ENCODE results near the gene SYNPO2.
"Not testable (repeated sequence)": the region's sequence is repeated elsewhere in the genome, so short reads cannot be mapped to it uniquely, and the experiment has no call there.

The SYNPO2 gene

GRCh38 chr4:119038116-119038841, 149.6 kb downstream of the SYNPO2 start:
- no peak for DNase-seq

DNA sequence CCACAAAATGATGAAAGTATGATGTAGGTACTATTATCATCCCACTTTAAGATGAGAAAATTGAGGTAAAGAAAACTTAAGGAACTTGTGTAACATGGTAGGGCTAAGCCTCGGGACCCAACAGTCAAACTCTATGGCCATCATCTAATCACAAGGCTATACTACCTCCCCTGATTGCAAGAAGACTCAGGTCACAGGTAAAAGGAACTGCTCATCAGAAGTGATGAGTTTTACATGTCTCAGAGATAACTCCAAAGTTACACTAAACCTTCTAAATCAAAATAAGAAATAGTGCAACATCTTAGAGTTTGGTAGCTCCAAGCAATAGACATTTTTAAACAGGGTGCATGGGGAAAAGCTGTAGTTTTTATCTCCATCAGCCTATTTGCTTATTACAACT, 150.5 kb downstream of the SYNPO2 start:
- DNase-seq = no peak

DNA sequence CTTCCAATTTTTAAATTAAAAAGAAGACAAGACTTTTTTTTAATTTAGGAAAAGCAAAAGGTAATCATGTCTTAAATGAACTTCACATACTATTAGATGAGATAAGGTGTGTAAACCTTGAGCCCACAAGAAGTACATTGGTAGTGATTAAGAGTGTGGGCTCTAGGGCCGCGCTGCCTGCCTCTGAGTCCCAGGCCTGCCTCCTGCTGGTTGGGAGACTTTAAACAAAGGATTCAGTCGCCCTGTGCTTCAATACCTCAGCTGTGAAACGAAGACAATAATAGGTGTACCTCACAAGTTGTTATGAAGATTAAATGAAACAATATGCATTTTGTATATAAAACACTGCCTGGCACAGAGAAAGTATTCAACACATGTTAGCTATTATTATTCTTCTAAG, 151.1 kb downstream of the SYNPO2 start:
- DNase-seq = no peak

DNA sequence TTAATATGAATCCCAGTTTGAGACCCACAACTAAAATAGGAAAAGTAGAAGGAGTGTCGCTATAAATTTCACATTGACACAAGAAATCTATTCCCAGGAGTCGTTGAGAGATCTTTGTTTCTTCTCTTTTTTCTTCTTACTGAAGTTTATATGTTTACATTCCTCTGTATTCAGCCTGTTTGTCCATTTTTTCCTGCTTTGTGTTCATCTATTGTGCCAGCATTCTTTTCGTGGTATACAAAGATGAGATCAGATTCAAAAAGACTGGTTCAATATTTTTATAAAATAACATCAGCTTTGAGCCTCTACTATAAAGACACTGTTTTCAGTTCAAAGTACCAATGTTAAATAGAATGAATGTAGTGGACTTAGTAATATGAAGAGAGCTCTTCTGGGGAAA, 151.6 kb downstream of the SYNPO2 start:
- DNase-seq = no peak

DNA sequence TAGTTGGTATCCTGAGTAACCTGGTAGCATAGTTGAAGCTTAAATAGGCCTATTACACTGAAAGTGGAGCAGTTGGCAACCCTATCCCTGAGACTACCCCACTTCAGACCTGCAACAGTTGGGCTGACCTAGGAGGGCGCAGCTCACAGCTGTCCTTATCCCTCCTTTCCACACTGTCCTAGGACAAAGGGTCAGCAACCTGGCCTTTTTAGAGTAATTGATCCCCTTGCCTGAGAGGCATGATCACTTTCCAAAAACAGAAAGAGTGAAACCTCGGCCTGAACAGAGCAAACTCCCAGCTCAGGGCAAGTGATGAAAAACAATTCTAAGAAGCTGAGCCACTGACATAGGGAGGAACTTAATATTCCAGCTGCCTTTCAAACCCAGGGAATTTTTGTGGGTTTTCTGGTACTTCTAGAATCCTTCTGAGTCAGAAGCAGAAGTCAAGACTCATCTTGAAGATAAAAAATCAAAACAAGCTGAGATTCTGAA, 152.1 kb downstream of the SYNPO2 start:
- DNase-seq = no peak

DNA sequence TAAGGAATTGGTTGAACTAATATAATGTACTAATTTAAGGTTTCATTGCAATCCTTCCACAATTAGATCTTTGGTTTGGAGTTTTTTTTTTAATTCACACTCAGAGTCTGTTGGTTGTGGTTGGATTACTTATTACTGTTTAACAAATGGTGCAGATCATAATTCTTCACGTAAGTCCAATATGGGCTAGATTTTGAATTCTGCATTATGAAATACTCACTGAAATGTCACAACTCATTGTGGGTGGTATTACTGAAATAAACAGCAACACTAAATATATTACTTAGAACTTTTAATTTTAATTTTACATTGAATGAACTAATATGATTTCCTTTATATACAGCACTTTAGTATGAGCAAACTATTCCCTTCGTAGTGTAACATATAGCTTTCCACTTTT, 152.7 kb downstream of the SYNPO2 start:
- DNase-seq = no peak

GRCh38 chr4:119041951-119042560, 153.4 kb downstream of the SYNPO2 start:
- peak; percentile 20 to 38 for DNase-seq

DNA sequence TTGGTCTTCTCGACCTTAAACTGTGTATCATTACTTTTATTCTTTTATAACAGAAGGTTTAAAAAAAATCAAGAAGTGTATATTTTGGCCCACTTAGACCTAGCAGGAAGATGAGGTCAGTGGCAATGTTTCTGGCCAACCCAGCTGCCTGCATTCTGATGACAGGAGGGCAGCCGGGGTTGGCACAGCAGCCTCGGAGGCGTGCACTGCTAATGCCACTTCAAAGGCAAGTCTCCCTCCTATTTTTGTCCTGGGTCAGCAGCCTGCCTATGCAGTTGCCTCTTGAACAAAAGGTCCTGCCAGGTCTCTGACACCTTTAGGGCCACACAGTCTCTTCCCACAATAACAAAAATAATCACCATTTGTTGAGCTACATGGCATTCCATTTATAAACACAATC, 157.6 kb downstream of the SYNPO2 start:
- DNase-seq = peak in 1 of 2 experiments; percentile 16

GRCh38 chr4:119047059-119047458, 158.4 kb downstream of the SYNPO2 start:
- DNase-seq = not testable (repeated sequence)

GRCh38 chr4:119048446-119048845, 159.8 kb downstream of the SYNPO2 start:
- no peak for DNase-seq

DNA sequence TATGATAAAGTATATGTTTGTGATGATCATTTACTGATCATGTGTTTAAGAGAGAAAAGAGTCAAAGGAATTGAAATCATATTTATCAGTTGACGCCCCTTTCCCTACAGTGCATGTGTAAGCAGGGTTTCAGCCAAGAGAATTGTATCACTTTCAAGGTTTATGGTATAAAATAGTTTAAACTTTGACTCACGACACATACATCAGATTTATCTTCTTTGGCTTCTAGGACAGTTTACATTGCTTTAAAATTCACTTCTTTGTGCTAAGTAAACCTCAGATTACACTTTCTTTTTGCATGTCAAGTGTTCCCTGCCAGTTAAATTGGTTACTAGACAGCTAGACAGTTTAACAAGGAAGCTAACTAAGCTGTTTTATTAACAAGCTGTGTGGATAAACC, 160.7 kb downstream of the SYNPO2 start:
- DNase-seq = no peak

GRCh38 chr4:119050527-119051090, 162.0 kb downstream of the SYNPO2 start:
- no peak for DNase-seq

- DNase-seq = no peak
Observed at GRCh38 chr4:119053245-119053644, 164.6 kb downstream of the SYNPO2 start.

GRCh38 chr4:119053997-119054396, 165.3 kb downstream of the SYNPO2 start:
- no peak for DNase-seq

DNA sequence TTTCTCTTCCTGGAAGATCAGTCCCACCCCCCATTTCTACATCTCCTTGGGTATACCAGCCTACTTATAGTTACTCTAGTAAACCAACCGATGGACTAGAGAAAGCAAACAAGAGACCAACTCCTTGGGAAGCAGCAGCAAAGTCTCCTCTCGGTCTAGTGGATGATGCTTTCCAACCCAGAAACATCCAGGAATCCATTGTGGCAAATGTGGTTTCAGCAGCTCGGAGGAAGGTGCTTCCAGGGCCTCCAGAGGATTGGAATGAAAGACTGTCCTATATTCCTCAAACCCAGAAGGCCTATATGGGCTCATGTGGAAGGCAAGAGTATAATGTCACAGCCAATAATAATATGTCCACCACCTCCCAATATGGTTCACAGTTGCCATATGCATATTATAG, 168.8 kb downstream of the SYNPO2 start:
- no peak for DNase-seq

DNA sequence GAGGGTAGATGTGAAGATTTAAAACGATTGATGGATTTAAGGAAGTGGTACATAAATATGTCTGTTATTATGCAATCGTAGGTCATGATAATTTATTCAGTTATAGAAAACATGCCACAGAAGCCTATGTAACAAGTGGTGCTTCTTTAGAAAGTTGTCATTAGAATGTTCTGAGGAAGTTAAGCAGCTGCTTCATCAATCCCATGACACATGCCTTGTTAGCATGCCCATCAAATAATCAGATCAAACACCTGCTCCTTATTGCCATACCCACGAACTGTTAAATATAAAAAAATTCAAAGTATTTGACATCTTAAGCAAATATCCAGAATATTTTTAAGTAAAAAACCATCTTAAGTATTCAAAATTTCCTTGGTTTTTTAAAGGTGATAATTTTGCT, 170.6 kb downstream of the SYNPO2 start:
- DNase-seq = no peak

GRCh38 chr4:119067125-119067524, 178.5 kb downstream of the SYNPO2 start:
- not testable (repeated sequence) for DNase-seq

DNA sequence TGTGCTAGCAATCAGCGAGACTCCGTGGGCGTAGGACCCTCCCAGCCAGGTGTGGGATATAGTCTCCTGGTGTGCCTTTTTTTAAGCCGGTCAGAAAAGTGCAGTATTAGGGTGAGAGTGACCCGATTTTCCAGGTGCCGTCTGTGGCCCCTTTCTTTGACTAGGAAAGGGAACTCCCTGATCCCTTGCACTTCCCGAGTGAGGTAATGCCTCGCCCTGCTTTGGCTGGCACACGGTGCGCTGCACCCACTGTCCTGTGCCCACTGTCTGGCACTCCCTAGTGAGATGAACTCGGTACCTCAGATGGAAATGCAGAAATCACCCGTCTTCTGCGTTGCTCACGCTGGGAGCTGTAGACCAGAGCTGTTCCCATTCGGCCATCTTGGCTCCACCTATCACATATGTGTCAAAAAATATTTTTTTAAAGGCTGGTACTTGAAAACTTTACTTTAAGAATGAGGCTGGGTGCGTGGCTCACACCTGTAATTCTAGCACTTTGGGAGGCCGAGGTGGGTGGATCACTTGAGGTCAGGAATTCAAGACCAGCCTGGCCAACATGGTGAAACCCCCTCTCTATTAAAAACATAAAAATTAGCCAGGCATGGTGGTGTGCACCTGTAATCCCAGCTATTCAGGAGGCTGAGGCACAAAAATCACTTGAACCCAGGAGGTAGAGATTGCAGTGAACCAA, 179.2 kb downstream of the SYNPO2 start:
- not testable (repeated sequence) for DNase-seq

DNA sequence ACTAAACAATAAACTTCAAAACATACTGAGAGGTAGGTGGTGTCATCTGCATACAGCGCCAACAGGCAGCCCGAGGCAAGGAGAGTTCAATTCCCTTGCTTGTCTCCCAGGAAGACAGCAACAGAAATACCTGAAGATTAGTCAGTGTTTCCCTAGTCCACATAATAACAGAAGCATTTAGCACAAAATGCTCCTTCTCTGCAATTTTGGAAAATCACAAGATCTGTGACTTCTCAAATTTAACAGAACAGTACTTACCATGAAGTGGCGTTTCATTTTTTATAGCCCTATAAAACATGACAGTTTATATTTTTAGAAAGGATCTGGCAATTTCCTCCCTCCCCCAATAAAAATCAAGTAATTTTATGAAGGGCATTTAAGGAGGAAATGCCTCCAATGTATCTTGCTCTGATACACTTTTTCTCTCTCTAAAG, 179.9 kb downstream of the SYNPO2 start:
- no peak for DNase-seq

- DNase-seq = no peak
Observed at GRCh38 chr4:119070301-119070700, 181.6 kb downstream of the SYNPO2 start.

- DNase-seq = no peak
Observed at GRCh38 chr4:119080721-119081541, 192.3 kb downstream of the SYNPO2 start.

- DNase-seq = no peak
Observed at GRCh38 chr4:119081542-119081859, 192.8 kb downstream of the SYNPO2 start.

DNA sequence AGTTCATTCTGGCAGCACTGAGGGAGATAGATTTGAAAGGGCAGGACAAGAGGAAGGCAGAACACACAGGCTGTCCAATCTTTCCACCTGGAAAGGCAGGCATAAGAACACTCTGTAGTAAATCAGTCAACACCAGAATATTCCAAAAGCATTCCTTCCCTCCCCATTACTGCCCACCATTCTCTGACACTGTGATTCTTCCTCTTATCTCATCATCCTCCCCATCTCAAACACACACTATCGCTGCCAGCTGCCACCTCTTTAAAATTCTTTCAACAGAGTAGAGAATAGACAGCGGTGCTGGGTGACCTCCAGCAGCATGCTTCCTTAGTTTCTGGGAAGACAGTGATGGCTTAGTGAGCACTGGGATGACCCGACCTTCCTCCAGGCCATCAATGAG, 193.3 kb downstream of the SYNPO2 start:
- no peak for DNase-seq
